HG03378 (cell line): Measurements from ENCODE around the gene ADGRV1.

Experiments used
- ATAC-seq: cut with Tn5 transposase; IDR thresholded peaks from one replicate; pipeline ENCODE4 v1.9.1; 2021; ENCODE audit warnings: mild to moderate bottlenecking, moderate library complexity; ENCODE audit not compliant: unreplicated experiment

ADGRV1 gene

GRCh38 chr5:91177639-91178038 lies 619.0 kb downstream of the ADGRV1 start:
- no peak for ATAC-seq

DNA sequence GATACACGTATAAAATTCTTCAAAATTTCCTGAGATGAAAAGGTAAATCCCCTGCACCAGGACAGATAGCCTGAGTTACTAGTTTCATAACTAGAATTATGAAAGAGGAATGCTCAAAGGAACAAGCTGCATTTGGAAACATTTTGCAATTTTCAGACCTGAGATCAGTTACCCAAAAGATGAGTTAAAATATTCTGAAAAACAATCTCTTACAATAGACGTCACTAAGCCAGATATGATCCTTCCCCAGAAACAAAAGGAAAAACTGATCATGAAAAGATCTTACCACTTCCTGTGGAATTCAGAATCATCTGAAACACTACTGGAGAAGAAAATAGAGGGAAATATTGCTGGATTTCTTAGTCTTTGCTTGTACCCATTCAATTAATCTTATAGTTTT lies 619.9 kb downstream of the ADGRV1 start:
- ATAC-seq: no peak

DNA sequence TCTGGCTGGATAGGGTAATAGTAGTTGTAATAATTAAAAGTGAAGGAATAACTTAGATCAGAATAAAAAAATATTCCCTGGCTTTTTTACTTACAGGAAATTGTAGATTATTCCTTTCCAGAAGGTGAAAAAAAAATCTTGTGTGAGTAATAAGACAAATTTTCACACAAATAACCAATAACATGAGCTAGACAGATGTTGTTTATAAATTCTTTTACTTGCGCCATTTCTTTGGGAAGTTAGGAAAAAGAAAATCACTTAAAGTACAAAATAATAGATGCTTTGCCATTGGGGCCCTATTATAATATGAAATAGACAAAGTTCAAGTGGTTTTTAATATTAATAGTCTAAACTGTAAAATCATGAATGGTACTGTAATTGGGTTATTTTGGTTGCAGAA lies 620.4 kb downstream of the ADGRV1 start:
- no peak for ATAC-seq

DNA sequence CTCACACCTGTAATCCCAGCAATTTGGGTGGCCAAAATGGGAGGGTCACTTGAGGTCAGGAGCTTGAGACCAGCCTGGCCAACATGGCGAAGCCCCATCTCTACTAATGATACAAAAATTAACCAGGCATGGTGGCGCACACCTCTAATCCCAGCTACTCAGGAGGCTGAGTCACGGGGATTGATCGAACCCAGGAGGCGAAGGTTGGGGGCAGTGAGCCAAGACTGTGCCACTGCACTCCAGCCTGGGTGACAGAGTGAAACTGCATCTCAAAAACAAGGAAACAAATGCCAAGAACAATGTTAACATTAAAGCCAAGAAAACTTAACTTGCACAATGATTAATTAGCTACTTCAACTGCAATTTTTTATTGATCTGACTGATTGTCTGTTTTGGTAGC lies 621.9 kb downstream of the ADGRV1 start:
- ATAC-seq: no peak

- ATAC-seq: peak; percentile 92
Measured at GRCh38 chr5:91182763-91183162, 624.2 kb downstream of the ADGRV1 start.

DNA sequence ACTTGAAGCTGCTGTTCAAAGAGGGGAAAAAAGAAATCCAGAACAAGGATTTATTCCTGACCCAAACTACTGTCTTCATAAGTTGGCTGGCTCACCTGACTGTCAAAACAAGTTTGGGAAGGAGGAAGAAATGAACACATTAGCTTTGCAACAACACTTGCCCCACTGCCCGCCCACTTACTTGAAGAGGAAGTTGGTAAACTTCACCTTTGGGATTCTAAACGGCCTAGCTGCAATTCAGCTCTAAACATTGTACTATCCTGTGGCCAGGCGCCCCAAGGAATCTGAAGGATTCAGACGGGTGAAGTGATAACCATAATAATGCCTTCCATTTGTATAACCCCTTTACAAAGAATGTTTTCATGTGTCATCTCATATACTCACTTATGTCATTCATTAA lies 625.1 kb downstream of the ADGRV1 start:
- no peak for ATAC-seq

GRCh38 chr5:91186101-91186500 lies 627.5 kb downstream of the ADGRV1 start:
- no peak for ATAC-seq

DNA sequence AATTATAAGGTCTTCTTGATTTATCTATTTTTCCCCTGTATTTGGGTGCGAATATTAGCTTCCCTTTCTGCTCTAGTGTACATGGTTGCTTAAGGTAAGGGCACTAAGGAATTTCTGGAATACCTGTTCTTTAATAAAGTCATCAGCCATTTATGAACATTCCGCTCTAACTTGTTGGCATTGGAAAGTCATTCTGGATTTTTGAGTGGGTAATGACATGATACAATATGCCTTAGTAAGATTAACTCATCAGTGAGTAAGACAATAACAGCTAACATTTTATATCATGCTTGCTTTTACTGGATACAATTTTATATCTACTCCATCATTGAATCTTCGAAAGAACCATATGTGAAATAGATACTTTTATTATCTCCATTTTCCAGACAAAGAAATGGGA lies 628.4 kb downstream of the ADGRV1 start:
- ATAC-seq: no peak

- ATAC-seq: no peak
Measured at GRCh38 chr5:91188755-91189154, 630.2 kb downstream of the ADGRV1 start.

GRCh38 chr5:91189480-91190313 lies 631.1 kb downstream of the ADGRV1 start:
- peak; percentile 80 for ATAC-seq

DNA sequence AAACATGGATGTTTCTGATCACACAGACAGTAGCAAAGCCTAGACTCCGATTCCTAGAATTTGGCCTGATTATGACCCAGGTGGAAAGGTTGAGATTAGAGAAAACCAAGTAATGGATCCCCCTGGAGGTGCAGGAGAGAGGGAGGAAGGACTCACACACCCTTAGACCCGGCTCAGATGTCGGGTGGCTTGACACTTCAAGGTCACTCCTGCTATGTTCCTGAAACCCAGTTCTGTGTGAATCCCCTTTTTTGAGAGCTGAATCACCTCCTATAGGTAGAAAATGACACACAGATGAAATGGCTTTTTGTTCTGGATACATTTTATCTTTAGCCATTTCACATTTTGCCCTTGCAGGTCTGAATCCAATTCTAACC lies 631.7 kb downstream of the ADGRV1 start:
- ATAC-seq: no peak

GRCh38 chr5:91194824-91195381 lies 636.3 kb downstream of the ADGRV1 start:
- ATAC-seq: no peak

GRCh38 chr5:91200692-91201091 lies 642.1 kb downstream of the ADGRV1 start:
- no peak for ATAC-seq

GRCh38 chr5:91206103-91206502 lies 647.5 kb downstream of the ADGRV1 start:
- no peak for ATAC-seq

DNA sequence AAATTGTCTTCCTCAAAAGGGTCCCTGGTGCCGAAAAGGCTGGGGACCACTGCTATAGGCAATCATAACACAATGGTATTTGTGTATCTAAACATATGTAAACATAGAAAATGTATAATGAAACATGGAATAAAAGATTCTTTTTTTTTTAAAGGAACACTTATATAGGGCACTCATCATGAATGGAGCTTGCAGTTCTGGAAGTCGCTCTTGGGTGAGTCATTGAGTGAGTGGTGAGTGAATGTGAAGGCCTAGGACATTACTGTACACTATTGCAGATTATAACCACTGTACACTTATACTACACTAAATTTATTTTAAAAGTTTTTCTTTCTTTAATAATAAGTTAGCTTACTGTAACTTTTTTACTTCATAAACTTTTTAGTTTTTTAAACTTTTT lies 648.1 kb downstream of the ADGRV1 start:
- no peak for ATAC-seq

- no peak for ATAC-seq
Measured at GRCh38 chr5:91207248-91207647, 648.7 kb downstream of the ADGRV1 start.

DNA sequence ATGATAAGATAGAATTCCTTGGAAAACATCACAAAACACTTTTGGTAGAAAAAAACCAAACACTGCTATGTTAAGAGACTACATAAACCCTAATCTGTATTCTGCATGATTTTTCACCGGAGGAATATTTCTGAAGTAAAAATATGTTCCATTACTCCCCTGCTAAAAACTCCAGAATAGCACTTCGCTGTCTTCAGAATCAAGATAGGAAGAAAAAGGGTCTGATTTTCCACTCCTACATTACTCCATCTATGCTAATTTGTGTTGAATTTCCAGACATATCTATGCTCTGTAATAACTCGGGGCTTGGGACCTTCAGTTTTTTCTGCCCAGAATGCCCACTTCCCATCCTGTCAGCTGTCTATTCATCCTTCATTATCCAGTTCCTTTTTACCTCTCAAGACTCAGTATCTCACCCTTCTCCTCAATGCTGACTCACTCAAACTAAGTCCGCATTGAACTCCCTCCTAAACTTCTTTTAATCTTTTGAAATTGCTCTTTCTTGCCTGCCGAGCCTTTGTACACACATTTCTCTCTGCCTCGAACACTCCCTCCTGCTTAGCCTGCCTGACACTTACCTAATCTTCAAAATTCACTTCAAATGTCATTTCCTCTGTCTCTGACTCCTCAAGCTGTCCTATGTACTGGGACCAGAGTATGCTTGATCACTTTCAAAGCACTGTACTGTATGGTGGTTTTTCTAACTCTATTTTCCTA lies 653.6 kb downstream of the ADGRV1 start:
- ATAC-seq: no peak

GRCh38 chr5:91212714-91213092 lies 654.1 kb downstream of the ADGRV1 start:
- no peak for ATAC-seq
